Cardiac ventricle fibroblast (primary cell): ENCODE measurements around the gene TM4SF1. TPM values are rescaled to one million over a fixed set of nuclear protein-coding genes. Genes with fewer than 3 reads are reported as not detected.

ENCODE experiments used
- total RNA-seq: library from RNA; depleted of rRNA; stranded (reverse); fragments of >200 nt; gene quantifications from 2 replicates; pipeline ENCODE4 v1.2.3, GENCODE V29; 2015

Gene TM4SF1
- total RNA-seq: 277 and 295 TPM in 2 replicates

GRCh38 chr3:149377408-149378364 is at the start of gene TM4SF1:
TM4SF1 (minus strand) TSS chr3:149377649; CDS start chr3:149377547, 102 bp downstream.

GRCh38 chr3:149333176-149333859 is 44.1 kb downstream of the TM4SF1 start, which contains the start of gene TM4SF18:
TM4SF18 (minus strand) TSS chr3:149333636; CDS start chr3:149333382, 254 bp downstream.

Other genes starting within 250 kb of the TM4SF1 start
- gene HPS3, start 248.0 kb downstream of the TM4SF1 start, total RNA-seq: 10.7 and 11.9 TPM in 2 replicates
- gene CP, start 155.8 kb downstream of the TM4SF1 start, total RNA-seq: 2.4 and 4.2 TPM in 2 replicates
- 1.1 and 1.2 TPM in 2 replicates for gene TM4SF18, start 44.0 kb downstream of the TM4SF1 start, total RNA-seq
- not detected in 2 replicates for gene TM4SF4, start 97.0 kb upstream of the TM4SF1 start, total RNA-seq